T follicular helper cell (primary cell): ENCODE measurements around the gene AKNA.

Source experiments
- DNase-seq: peaks from one replicate; pipeline ENCODE4 v3.0.0-alpha.2; 2020; ENCODE audit warnings: low read depth

The AKNA gene

GRCh38 chr9:114395334-114395617 lies 7.5 kb upstream of the AKNA start:
- DNase-seq = no peak

- DNase-seq = no peak
Measured at GRCh38 chr9:114394523-114395333, 6.9 kb upstream of the AKNA start.

- no peak for DNase-seq
Measured at GRCh38 chr9:114392749-114393112, 4.9 kb upstream of the AKNA start.

GRCh38 chr9:114390952-114391351 lies 3.2 kb upstream of the AKNA start:
- no peak for DNase-seq

GRCh38 chr9:114389612-114390368 lies 2.0 kb upstream of the AKNA start:
- no peak for DNase-seq

GRCh38 chr9:114388764-114389375 lies 1.1 kb upstream of the AKNA start:
- no peak for DNase-seq

GRCh38 chr9:114388357-114388682 lies 538 bp upstream of the AKNA start:
- DNase-seq = no peak

GRCh38 chr9:114386886-114387679 lies 699 bp downstream of the AKNA start:
- DNase-seq = no peak

GRCh38 chr9:114386361-114386885 lies 1.4 kb downstream of the AKNA start:
- DNase-seq = no peak

GRCh38 chr9:114385397-114386181 lies 2.2 kb downstream of the AKNA start:
- peak; percentile 85 for DNase-seq

GRCh38 chr9:114384836-114385396 lies 2.9 kb downstream of the AKNA start:
- DNase-seq = no peak

GRCh38 chr9:114384341-114384740 lies 3.4 kb downstream of the AKNA start:
- DNase-seq = no peak

- no peak for DNase-seq
Measured at GRCh38 chr9:114383521-114384231, 4.1 kb downstream of the AKNA start.

- peak; percentile 58 for DNase-seq
Measured at GRCh38 chr9:114382699-114383520, 4.9 kb downstream of the AKNA start.

- DNase-seq = no peak
Measured at GRCh38 chr9:114378883-114379282, 8.9 kb downstream of the AKNA start.

GRCh38 chr9:114378016-114378415 lies 9.8 kb downstream of the AKNA start:
- no peak for DNase-seq

GRCh38 chr9:114376586-114377445 lies 11.0 kb downstream of the AKNA start:
- no peak for DNase-seq

GRCh38 chr9:114375386-114376175 lies 12.2 kb downstream of the AKNA start:
- no peak for DNase-seq
